Left lobe of liver (tissue), 2 donors: ENCODE results near the gene ATXN10. TPM values are rescaled to one million over a fixed set of nuclear protein-coding genes. Genes with fewer than 3 reads are reported as not detected.
"Not testable (repeated sequence)": the region's sequence is repeated elsewhere in the genome, so short reads cannot be mapped to it uniquely, and the experiment has no call there.

Experiments used
- ATAC-seq: fragments of 200-7000 bp; cut with Tn5 transposase; one replicate; pipeline ENCODE4 v1.9.1; 2020; ENCODE audit warnings: mild to moderate bottlenecking, moderate library complexity
- DNase-seq: peaks from one replicate; pipeline ENCODE4 v3.0.0-alpha.2; 2020; ENCODE audit warnings: low spot score
- total RNA-seq: library from RNA; stranded (reverse); gene quantifications from one replicate; pipeline ENCODE4 v1.2.1, GENCODE V29; 2021
- donor health status: DM: no; HTN: no; CAD: no; lungs with moderate emphysema.
- donor health status: DM: no; HTN: yes; CAD: no.

ATXN10 gene
- total RNA-seq, 1 donor from 2014 or later: 71.7 TPM

DNA sequence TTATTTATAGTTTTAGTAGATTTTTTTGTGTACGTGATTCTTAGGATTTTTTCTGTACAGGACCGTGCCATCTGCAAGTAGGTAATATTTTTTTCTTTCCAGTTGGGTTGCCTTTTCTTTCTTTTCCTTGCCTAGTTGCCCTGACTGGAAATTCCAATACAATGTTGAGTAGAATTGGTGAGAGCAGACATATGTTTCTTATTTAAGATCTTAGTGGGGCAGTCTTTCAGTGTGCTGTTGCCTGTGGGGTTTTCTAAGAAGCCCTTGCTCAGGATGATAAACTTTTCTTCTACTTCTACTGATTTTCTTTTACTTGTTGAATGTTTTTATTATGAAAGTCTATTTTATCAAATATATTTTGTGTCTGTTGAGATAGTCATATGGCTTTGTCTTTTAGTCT is 33.0 kb downstream of the ATXN10 start:
- DNase-seq (no peak), ATAC-seq (no peak)

DNA sequence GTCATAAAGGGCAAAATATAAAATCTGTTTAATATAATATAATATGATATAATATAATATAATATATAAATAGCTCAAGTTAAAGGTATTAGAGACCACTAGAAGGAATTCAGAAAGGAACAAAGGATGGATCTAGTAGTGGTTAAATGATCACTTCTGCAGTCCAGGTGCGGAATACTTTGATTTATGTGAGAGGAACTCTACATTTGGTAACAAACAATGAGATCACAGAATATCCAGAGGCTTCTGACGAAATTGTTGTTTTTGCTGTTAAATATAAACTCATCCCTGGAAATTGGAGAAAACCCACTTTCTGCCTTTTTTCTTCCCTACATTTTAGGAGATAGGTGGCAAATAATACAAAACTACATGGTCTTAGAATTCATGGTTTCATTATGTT is 36.0 kb downstream of the ATXN10 start:
- DNase-seq (no peak), ATAC-seq (peak; percentile 71)

DNA sequence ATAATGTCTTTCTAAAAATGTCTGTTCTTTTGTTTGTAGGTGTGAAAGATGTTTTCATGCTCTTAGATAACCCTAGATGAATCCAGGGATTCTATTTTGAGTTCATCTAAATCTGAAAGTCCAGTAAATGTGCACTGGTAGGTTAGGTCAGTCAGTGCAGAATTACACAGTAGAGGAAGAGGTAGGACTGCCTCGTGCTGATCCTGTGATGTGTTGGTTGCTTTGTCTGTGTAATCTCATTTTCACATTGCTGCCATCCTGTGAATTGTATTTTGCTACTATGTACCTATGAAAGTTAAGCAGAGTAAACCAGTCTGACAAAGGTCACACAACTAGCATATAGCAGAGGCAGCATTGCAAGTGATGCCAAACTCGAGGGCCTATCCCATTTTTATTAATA is 36.5 kb downstream of the ATXN10 start:
- no peak for DNase-seq
- peak; percentile 66 for ATAC-seq

DNA sequence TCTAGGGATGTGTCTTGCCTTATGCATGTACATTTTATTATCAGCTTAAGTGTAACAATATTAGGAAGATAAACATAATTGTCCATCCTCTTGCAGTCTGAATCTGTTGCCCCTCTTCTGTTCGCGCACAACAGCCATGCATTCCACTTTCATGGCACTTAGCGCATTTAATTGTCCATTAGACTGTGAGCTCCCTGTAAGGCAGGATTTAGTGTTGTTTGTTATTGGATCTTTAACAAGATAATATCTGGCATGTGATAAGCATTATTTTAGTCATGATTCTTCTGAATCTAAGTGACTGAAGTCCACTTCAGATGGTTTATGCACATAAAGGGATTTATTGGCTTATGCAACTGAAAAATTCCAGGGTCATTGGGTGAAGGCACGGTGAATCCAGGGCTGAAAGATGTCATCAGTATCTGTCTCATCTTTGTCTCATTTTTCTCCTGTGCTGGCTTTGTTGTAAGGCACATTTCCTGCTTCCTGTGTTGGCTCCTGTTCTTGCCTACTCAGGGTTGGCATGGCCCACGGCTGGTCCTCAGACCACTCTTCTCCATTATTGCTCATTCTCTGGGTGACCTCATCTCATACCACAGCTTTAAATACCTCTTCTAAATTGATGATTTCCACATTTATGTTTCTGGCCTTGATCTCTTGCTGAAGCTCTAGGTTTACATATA is 37.6 kb downstream of the ATXN10 start:
- no peak for DNase-seq
- ATAC-seq: peak; percentile 27

DNA sequence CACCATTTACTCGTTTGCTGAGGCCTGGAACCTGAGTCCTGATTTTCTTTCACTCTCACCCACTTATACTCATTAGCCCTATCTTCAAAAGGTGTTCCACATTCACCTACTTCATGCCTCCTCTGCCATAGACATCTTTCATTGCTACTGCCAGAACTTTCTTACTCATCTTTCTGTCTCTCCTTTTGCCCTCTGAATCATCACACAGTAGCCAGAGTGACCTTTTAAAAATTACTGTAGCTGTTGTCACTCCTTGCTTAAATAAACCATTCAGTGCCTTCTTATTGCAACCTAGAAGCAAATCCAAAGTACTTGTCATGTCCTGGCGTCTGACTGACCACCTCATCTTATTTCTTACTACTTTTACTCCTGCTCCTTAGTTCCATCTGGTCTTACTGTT is 38.2 kb downstream of the ATXN10 start:
- DNase-seq: no peak
- no peak for ATAC-seq

DNA sequence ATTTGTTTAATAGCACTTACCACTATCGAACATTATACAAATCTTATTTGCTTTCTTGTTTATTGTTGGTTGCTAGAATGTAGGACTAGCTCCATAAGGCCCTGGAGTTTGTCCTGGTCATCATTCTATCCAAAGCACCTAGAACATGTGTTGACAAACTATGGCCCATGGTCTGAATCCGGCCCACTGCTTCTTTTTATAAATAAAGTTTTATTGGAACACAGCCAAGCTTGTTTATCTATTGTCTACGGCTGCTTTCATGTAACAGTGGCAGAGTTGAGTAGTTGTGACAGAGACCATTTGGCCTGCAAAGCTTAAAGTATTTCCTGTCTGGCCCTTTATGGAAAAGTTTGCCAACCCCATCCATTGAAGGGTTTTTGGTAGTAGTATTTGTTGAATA is 38.8 kb downstream of the ATXN10 start:
- ATAC-seq (no peak), DNase-seq (no peak)

DNA sequence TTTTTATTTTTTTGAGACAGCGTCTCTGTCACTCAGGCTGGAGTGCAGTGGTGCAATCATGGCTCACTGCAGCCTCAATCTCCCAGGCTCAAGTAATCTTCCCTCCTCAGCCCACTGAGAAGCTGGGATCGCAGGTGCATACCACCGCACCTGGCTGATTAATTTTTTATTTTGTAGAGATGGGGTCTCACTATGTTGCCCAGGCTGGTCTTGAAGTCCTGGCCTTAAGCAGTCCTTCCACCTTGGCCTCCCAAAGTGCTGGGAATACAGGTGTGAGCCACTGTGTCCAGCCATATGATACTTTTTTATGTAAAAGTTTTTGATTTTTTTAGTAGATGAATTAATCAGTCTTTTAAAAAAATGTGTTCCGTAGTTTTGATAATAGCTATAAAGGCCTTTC is 42.8 kb downstream of the ATXN10 start:
- not testable (repeated sequence) for DNase-seq, ATAC-seq

DNA sequence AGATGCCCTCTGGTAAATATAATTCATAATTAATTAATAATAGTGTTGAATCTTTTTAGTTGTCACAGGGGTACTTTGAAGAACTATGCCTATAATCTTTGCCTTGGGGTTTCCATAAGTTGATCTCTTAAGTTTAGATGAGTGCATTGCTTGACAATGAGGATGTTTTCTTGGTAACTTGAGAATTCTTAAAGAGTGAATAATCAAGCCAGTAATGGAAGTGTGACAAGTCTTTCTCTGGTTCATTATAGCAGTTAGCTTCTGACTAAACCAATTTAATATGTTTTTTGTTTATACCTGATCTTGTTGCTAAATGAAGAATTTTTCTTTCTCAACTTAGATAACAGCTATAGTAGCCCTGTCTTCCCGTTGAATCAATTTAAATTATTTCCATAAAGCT is 46.2 kb downstream of the ATXN10 start:
- ATAC-seq (no peak), DNase-seq (no peak)

DNA sequence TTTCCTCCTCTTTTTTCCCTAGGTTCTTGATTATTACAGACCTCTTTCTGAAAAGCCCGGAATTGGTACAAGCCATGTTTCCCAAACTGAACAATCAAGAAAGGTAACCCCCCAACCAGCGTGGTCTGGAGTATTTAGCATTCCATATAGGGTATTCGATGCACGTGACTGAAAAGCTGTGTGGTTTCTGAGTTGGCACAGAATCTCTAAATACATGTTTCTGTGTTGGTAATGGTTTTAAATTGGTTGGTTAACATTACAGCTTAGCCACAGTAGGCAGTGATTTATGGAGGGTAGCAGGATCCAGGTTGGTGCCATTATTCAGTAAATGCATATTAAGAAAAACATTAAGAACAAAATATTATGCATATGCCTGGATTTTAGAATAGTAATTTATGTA is 46.8 kb downstream of the ATXN10 start:
- no peak for DNase-seq
- ATAC-seq: no peak

DNA sequence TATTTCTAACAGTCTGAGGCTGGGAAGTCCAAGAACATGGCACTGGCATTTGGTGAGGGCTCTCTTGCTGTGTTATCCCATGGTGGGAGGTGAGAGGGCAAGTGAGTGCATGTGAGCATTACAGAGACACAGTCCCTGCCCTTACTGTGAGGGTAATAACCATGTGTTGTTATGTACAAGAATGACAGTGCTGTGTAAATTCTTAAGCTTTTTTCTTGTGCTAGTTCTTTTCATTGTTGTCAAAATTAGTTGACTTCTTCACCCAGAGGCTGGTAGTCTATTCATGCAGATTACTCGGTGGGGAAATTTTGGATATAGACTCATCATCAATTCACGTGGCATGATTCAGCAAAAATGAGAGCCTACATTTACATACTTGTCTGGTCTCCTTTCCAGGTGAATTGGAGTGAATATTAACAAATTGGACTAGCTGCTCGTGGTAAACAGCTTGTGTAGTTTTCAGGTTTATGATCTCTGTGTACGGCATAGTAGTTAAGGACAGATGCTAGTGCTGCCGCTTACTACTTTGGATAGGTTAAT is 49.3 kb downstream of the ATXN10 start:
- ATAC-seq: peak; percentile 17
- DNase-seq: no peak

DNA sequence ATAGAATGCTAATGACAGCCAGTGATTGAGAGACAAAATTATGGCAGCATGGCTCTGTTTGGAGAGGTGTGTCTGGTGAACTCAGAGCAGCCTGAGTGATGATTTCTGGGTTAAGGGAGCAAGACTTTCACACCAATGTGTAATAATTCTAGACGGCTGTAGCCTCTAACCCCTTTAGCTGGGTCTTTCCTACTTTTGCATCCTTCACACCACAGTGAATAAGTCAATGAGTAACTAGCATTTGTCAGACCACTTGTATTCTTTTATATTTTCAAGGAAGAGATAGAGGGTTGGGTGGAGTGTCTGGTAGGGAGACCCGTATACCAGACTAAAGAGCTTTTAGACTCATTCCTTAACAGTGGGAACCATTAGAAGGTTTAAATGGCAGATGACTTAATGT is 50.4 kb downstream of the ATXN10 start:
- no peak for ATAC-seq
- no peak for DNase-seq

DNA sequence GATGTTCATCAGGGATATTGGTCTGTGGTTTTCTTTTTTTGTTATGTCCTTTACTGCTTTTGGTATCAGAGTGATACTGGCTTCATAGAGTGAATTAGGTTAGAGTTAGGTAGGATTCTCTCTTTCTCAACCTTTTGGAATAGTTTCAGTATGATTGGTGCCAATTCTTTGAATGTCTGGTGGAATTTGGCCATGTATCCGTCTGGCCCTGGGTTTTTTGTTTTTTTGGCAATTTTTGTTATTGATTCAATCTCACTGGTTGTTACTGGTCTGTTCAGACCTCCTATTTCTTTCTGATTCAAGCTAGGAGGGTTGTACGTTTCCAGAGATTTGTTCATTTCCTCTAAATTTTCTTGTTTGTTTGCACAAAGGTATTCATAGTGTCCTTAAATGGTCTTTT is 54.4 kb downstream of the ATXN10 start:
- ATAC-seq: peak; percentile 91
- no peak for DNase-seq

DNA sequence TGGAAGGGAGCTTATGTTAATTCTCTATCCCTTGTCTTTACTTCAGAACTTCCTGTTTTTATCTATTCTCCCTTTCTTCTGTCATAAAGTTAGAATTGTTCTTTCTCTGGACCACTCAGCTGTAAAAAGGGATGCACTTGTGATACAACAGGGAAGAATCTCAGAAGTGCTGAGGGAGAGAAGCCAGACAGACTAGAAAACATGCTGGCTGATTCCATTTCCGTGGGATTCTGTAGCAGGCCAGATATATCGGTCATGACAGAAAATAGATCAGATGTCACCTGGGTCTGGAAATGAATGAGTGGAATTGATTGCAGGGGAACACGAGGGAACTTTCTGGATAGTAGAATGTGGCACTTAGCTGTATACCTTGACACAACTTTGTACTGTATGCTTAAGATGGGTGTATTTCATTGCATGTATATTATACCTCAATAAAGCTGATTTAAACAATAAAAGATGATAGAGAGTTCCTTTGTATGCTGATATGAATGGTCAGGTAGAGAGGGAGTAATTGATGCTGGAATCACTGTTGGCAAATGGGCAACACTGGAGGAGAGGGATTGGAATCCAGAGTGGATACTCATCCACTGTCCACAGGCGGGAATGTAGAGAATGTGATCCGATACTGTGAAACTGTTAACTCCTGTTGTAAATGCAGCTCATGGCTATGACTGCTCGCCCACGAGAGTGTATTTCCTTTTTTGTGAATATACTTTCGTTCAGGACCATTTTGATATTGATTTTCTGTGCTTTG is 59.6 kb downstream of the ATXN10 start:
- no peak for DNase-seq
- ATAC-seq: no peak

DNA sequence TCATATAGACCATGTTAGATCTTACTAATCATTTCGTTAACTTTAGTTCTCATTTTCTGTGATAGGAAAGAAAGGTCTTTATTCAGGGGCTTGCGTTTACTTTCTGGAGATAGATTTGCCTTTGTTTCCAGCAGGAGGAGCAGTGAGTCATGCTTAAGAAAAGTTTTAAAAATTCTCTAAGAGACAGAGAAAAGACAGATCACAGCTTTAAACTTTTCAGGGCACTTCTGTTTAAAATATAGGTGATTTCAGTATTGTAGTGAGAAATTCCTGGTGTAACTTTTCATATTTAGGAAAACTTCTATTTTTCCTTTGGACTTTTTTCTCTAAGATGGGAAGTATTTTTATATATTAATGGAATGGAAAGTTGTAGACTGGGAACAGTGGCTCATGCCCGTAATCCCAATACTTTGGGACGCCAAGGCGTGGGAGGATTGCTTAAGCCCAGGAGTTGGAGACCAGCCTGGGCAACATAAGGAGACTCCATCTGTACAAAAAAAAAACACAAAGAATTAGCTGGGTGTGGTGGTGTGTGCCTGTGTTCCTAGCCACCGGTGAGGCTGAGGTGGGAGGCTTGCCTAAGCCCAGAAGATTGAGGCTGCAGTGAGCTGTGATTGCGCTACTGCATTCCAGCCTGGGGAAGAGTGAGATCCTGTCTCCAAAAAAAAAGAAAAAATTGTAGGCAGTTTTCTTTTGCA is 60.3 kb downstream of the ATXN10 start:
- no peak for DNase-seq
- ATAC-seq: no peak

DNA sequence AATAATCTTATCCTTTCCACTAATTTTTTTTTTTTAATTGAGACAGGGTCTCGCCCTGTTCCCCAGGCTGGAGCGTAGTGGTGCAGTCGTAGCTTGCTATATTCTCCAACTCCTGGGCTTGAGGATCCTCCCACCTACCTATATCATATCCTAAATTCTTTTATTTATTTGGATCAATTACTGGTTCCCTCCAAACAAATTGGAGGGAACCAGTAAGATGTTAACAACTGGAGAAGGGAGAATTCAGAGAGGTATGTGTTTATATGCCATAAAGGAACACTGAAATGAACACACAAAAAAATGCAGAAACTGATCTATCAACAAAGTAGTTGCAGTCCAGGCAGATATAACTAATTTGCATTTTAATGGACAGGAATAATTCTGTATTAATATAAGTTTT is 63.6 kb downstream of the ATXN10 start:
- DNase-seq (no peak), ATAC-seq (no peak)

DNA sequence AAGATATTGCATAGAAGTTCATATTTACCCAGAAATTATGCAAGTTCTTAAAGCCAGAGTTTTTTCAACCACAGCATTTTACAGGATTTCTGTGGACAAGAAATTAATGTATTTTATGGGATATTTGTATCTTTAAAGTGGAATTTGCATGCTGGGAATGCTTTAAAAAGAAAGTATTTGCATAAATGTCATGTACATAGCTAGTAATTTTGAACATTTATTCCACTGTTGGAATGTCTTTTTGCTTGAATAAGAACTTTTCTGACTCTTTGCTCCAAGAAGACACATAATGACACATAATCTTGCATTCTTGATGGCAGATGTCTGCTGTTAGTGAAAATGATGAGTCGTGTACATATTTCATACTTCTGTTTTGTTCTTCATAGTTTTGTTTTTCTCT is 66.6 kb downstream of the ATXN10 start:
- DNase-seq (no peak), ATAC-seq (no peak)

DNA sequence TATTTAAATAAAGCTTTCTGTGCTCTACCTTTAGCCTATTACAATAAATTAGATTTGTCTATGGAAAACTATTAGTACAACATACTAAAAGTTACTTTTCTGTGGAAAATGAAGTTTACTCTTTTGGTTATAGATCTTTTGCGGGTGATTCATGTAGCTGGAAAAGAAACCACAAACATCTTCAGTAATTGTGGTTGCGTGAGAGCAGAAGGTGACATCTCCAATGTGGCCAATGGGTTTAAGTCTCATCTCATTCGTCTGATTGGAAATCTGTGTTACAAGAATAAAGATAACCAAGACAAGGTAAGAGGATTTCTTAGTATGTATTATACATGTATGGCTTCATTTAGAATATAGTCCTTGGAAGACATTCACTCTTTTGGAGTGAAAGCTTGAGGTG is 68.6 kb downstream of the ATXN10 start:
- ATAC-seq: no peak
- DNase-seq: no peak

DNA sequence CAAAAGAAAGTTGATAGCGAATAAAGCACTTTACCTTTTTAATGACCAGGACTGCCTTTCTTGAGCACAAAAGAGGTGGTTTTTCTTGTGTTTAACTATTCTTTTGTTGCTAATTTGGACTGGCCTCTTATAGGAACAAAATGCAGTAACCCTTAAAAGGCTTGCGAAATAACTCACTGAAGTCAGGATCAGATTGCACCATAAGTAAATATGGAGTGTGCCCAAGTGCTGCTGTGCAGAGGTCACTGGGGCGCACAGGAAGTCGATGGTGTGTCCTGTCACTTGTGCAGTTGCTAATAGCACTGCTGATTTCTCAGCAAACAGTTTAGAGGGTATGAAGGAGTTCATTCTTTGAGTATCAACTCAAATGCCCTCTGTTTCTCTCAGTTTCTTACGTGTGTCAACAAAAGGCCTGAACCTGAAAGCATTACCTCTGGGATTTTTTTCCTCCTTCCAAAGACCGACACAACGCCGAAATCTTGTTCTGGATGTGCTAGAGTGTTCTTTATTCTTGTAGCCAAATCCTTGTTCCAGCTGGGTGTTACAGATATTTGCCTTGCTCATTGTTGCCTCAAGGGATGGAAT is 71.3 kb downstream of the ATXN10 start:
- ATAC-seq (peak; percentile 92), DNase-seq (peak; percentile 87)

DNA sequence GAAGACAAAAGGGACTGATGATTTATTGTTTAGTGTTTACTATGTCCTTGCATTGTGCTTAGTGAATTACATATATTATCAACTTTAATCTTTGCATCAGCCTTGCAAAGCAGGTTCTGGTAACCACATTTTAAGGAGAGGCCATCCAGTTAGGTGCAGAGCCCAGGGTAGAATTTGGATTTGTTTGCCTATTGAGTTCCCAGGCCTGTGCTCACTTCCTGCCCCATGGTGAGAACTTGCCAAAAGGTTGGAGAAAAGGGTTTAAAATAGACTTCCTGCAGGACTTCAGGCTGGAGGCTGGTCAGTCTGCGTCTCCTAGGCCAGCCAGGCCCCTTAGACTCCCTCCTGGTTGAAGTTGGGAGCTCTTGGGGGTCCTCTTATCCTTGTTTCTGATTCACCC is 72.1 kb downstream of the ATXN10 start:
- no peak for DNase-seq
- ATAC-seq: peak; percentile 68

DNA sequence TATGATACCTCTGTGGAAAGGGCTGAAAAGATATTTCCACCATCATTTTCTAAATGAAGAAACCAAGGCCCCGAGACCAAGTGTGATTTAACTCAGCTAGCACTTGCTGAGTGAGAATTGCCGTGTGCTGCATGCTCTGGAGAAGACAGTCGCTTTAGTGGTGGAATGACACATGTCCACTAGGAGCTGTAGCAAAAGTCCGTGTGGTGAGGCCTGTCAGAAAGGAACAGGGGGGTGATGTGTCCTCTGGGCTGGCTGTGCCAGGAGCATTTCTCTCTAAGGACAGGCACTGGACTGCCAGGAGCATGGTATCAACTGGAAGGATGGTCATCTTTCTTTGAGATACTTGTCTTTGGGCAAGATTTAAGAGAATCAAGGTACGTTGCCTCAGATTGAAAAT is 72.8 kb downstream of the ATXN10 start:
- ATAC-seq (no peak), DNase-seq (no peak)

DNA sequence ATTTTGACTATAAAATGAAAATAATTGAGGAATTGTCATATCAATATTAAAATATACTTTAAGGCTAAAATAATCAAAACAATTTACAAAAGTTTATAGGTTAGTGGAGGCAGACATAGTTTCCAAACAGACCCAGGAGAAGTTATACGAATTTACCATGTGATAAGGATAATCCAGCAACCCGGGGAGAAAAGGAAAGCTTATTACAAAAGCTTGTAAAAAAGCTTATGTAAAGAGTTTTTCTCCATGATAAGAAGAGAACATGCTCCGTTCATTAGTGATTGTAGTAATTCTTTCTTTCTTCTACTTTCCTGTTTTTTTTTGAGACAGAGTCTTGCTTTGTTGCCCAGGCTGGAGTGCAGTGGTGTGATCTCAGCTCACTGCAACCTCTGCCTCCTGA is 79.0 kb downstream of the ATXN10 start:
- ATAC-seq (no peak), DNase-seq (no peak)
